PFSK-1 (cell line): Measurements from ENCODE around the gene DAB1.

Experiments
- FOXP2 ChIP-seq: optimal IDR thresholded peaks from 2 replicates; pipeline ENCODE3; 2011; ENCODE audit warnings: borderline replicate concordance, control low read depth, inconsistent platforms; ENCODE audit not compliant: insufficient read depth; ENCODE audit errors: extremely low read length, extremely low read depth
- POLR2AphosphoS5 ChIP-seq: IDR thresholded peaks from 2 replicates; pipeline ENCODE4 v1.6.1; 2012; ENCODE audit warnings: low read depth, mild to moderate bottlenecking, control low read depth, low read length, moderate library complexity
- REST ChIP-seq, 2 experiments: IDR thresholded peaks; 2 replicates each; pipeline versions ENCODE4 v1.6.1 to v1.8.0; 2011 to 2012; ENCODE audit warnings: low read depth in 2 of 2, low read length in 2 of 2, control low read depth in 1 of 2, inconsistent platforms in 1 of 2, mild to moderate bottlenecking in 1 of 2, moderate library complexity in 1 of 2; ENCODE audit not compliant: insufficient read depth in 1 of 2
- SIN3A ChIP-seq: IDR thresholded peaks from 2 replicates; pipeline ENCODE4 v1.6.1; 2012; ENCODE audit warnings: mild to moderate bottlenecking, low read length, moderate library complexity, borderline replicate concordance; ENCODE audit not compliant: insufficient read depth
- TAF1 ChIP-seq: IDR thresholded peaks from 2 replicates; pipeline ENCODE4 v1.6.1; 2012; ENCODE audit warnings: low read length, control low read depth, borderline replicate concordance; ENCODE audit not compliant: insufficient read depth

DAB1 gene

GRCh38 chr1:57118948-57119603 is 304.8 kb downstream of the DAB1 start:
- TF ChIP-seq REST (IDR thresholded peaks at IDR 0.05; ENCODE audit: insufficient read depth in 1 of 2, low read depth in 2 of 2, low read length in 2 of 2) (no peak), POLR2AphosphoS5 (no peak)

GRCh38 chr1:57117753-57118152 is 306.1 kb downstream of the DAB1 start:
- TF ChIP-seq REST (IDR thresholded peaks at IDR 0.05; ENCODE audit: insufficient read depth in 1 of 2, low read depth in 2 of 2, low read length in 2 of 2) (no peak), TAF1 (no peak), SIN3A (no peak), POLR2AphosphoS5 (no peak), FOXP2 (no peak)

GRCh38 chr1:57116871-57117270 is 307.0 kb downstream of the DAB1 start:
- no peak for TF ChIP-seq REST (IDR thresholded peaks at IDR 0.05; ENCODE audit: insufficient read depth in 1 of 2, low read depth in 2 of 2, low read length in 2 of 2)

GRCh38 chr1:57115030-57115614 is 308.7 kb downstream of the DAB1 start:
- TF ChIP-seq FOXP2 (no peak), TAF1 (no peak), POLR2AphosphoS5 (no peak), REST (IDR thresholded peaks at IDR 0.05; ENCODE audit: insufficient read depth in 1 of 2, low read depth in 2 of 2, low read length in 2 of 2) (no peak), SIN3A (no peak)

GRCh38 chr1:57112148-57112547 is 311.7 kb downstream of the DAB1 start:
- TF ChIP-seq TAF1 (no peak), POLR2AphosphoS5 (no peak), SIN3A (no peak), FOXP2 (no peak), REST (IDR thresholded peaks at IDR 0.05; ENCODE audit: insufficient read depth in 1 of 2, low read depth in 2 of 2, low read length in 2 of 2) (no peak)
